Sigmoid colon (tissue), 4 donors: ENCODE measurements around the gene TRPC1.

Experiments used
- CTCF ChIP-seq, 4 experiments: fragments of 450-650 bp in 3 of 4; fragments of 200-600 bp in 1 of 4; IDR thresholded peaks; one replicate each; pipeline ENCODE4 v1.5.1; 2016 to 2019; ENCODE audit warnings: antibody characterized with exemption in 4 of 4, mild to moderate bottlenecking in 3 of 4, moderate library complexity in 2 of 4
- POLR2AphosphoS5 ChIP-seq, 4 donors: sonication (generic); formaldehyde crosslinking; IDR thresholded peaks; one replicate each; pipeline ENCODE4 v1.6.1; 2017; ENCODE audit warnings: antibody characterized with exemption in 4 of 4

DNA sequence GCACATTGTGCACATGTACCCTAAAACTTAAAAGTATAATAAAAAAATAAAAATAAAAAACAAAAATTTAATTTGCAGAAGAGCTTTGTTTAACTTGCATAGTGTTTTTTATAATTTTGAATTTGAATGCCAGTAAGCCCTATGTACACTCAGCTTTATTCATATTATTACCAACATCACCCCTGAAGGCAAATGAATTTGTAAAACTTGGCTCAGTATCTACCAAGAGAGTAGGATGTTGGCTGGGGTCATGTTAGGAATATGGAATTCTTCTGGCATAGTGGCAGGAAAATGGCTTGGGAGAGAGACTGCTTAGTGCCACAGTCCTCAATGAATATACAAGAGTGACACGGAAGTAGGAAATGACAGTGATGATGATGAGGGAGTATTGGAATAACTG lies 30.7 kb downstream of the TRPC1 start:
- TF ChIP-seq CTCF (IDR thresholded peaks at IDR 0.05) (no peak), POLR2AphosphoS5 (IDR thresholded peaks at IDR 0.05) (no peak)
